ENCODE measurements around the gene ASPHD1.
"Not testable (repeated sequence)": the region's sequence is repeated elsewhere in the genome, so short reads cannot be mapped to it uniquely, and the experiment has no call there.

Gene ASPHD1

GRCh38 chr16:29900102-29900887 is at the start of gene ASPHD1:
ASPHD1 (plus strand) TSS chr16:29900488; CDS start chr16:29900972, 484 bp downstream.
- DNase-seq: peak; percentile 41 to 95 (median 83)

- DNase-seq: no peak
Observed at GRCh38 chr16:29850998-29851397, 49.3 kb upstream of the ASPHD1 start.

GRCh38 chr16:29852654-29853053 is 47.6 kb upstream of the ASPHD1 start:
- no peak for DNase-seq

GRCh38 chr16:29854520-29855100 is 45.7 kb upstream of the ASPHD1 start:
- no peak for DNase-seq

- no peak for DNase-seq
Observed at GRCh38 chr16:29857133-29857760, 43.0 kb upstream of the ASPHD1 start.

GRCh38 chr16:29858149-29858849 is 42.0 kb upstream of the ASPHD1 start:
- DNase-seq: peak in 16 of 51 donors; percentile 3 to 51 (median 23)

GRCh38 chr16:29858974-29859373 is 41.3 kb upstream of the ASPHD1 start:
- DNase-seq: no peak

- DNase-seq: no peak
Observed at GRCh38 chr16:29860218-29860617, 40.1 kb upstream of the ASPHD1 start.

GRCh38 chr16:29862383-29862883 is 37.9 kb upstream of the ASPHD1 start:
- peak in 22 of 51 donors; percentile 9 to 63 (median 33) for DNase-seq

- peak; percentile 41 to 98 (median 87) for DNase-seq
Observed at GRCh38 chr16:29862884-29863668, 37.2 kb upstream of the ASPHD1 start, which contains the start of gene CDIPT. CDIPT (minus strand) TSS chr16:29863226; CDS start chr16:29862857, 369 bp downstream.

- peak in 1 of 51 donors; percentile 39 for DNase-seq
Observed at GRCh38 chr16:29863669-29863984, 36.7 kb upstream of the ASPHD1 start.

GRCh38 chr16:29864205-29864604 is 36.1 kb upstream of the ASPHD1 start:
- no peak for DNase-seq

- no peak for DNase-seq
Observed at GRCh38 chr16:29868396-29869009, 31.8 kb upstream of the ASPHD1 start.

GRCh38 chr16:29869067-29869466 is 31.2 kb upstream of the ASPHD1 start:
- not testable (repeated sequence) for DNase-seq

GRCh38 chr16:29871822-29872546 is 28.3 kb upstream of the ASPHD1 start:
- no peak for DNase-seq

GRCh38 chr16:29873319-29873718 is 27.0 kb upstream of the ASPHD1 start:
- no peak for DNase-seq

GRCh38 chr16:29875206-29875605 is 25.1 kb upstream of the ASPHD1 start:
- DNase-seq: no peak

GRCh38 chr16:29876217-29876593 is 24.1 kb upstream of the ASPHD1 start:
- DNase-seq: no peak

- DNase-seq: no peak
Observed at GRCh38 chr16:29876594-29877249, 23.6 kb upstream of the ASPHD1 start.

All from hypothalamus (tissue), 51 donors.